ENCODE measurements around the gene CCDC182.

The CCDC182 gene

GRCh38 chr17:57745242-57745641 is at the start of gene CCDC182:
CCDC182 (minus strand) TSS chr17:57745299; CDS start chr17:57745272, 27 bp downstream.
- no peak for DNase-seq

GRCh38 chr17:57794841-57795240 is 49.7 kb upstream of the CCDC182 start:
- DNase-seq: no peak

GRCh38 chr17:57788725-57789124 is 43.6 kb upstream of the CCDC182 start:
- DNase-seq: no peak

- no peak for DNase-seq
Measured at GRCh38 chr17:57785022-57785421, 39.9 kb upstream of the CCDC182 start.

GRCh38 chr17:57784226-57784895 is 39.3 kb upstream of the CCDC182 start:
- DNase-seq: no peak

- no peak for DNase-seq
Measured at GRCh38 chr17:57783338-57783742, 38.2 kb upstream of the CCDC182 start.

- no peak for DNase-seq
Measured at GRCh38 chr17:57782647-57783337, 37.7 kb upstream of the CCDC182 start.

- DNase-seq: peak; percentile 7
Measured at GRCh38 chr17:57782062-57782490, 37.0 kb upstream of the CCDC182 start.

GRCh38 chr17:57781386-57782061 is 36.4 kb upstream of the CCDC182 start:
- DNase-seq: no peak

GRCh38 chr17:57779706-57780105 is 34.6 kb upstream of the CCDC182 start:
- DNase-seq: no peak

GRCh38 chr17:57778306-57778705 is 33.2 kb upstream of the CCDC182 start:
- no peak for DNase-seq

GRCh38 chr17:57776366-57776765 is 31.3 kb upstream of the CCDC182 start:
- no peak for DNase-seq

GRCh38 chr17:57774872-57775271 is 29.8 kb upstream of the CCDC182 start:
- DNase-seq: no peak

GRCh38 chr17:57773557-57773956 is 28.5 kb upstream of the CCDC182 start:
- DNase-seq: no peak

- no peak for DNase-seq
Measured at GRCh38 chr17:57772774-57773173, 27.7 kb upstream of the CCDC182 start.

GRCh38 chr17:57767561-57767960 is 22.5 kb upstream of the CCDC182 start:
- no peak for DNase-seq

GRCh38 chr17:57766318-57766943 is 21.3 kb upstream of the CCDC182 start:
- no peak for DNase-seq

GRCh38 chr17:57762452-57763395 is 17.6 kb upstream of the CCDC182 start:
- no peak for DNase-seq

- DNase-seq: no peak
Measured at GRCh38 chr17:57761887-57762286, 16.8 kb upstream of the CCDC182 start.

- DNase-seq: no peak
Measured at GRCh38 chr17:57760046-57760445, 14.9 kb upstream of the CCDC182 start.

- DNase-seq: no peak
Measured at GRCh38 chr17:57758654-57759053, 13.6 kb upstream of the CCDC182 start.

- DNase-seq: no peak
Measured at GRCh38 chr17:57757735-57758134, 12.6 kb upstream of the CCDC182 start.
